ENCODE results near the gene AP1G2. TPM values are rescaled to one million over a fixed set of nuclear protein-coding genes. Genes with fewer than 3 reads are reported as not detected.

The AP1G2 gene
- total RNA-seq, 1 experiment from 2014 or later, result 69.7 TPM

DNA sequence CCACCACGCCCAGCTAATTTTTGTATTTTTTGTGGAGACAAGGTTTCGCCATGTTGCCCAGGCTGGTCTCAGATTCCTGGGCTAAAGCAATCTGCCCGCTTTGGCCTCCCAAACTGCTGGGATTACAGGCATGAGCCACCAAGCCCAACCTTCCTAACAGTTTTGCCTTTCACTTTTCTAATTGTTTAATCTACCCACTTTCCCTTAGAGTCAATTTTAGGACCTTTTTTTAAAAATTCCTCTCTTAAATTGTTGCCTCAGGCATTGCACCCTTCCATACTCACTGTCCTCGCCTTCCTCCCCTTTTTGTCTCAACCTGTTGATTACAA is 27.5 kb downstream of the AP1G2 start:
- no peaks in the 10 kb centered on the region for H4K20me1 ChIP-seq (ENCODE audit: low read length)
- H3K79me2 ChIP-seq (ENCODE audit: low read length), result no peaks in the 10 kb centered on the region
- ATAC-seq (no peak), DNase-seq (no peak)
- H3K9me2 ChIP-seq (replicated peaks; ENCODE audit: low read length), result no peaks in the 10 kb centered on the region
- H3K4me1 ChIP-seq (ENCODE audit: insufficient read depth, low read length), result no peaks in the 10 kb centered on the region
- no peaks in the 10 kb centered on the region; the same call in 1 of the 2 replicates for H3K36me3 ChIP-seq (ENCODE audit: low read depth, low read length)
- intact Hi-C loops (cut with micrococcal nuclease), result no loop called here
- ChIA-PET CTCF (no interaction called here), POLR2A (ENCODE audit: unreplicated experiment) (no interaction called here)
- H3K4me3 ChIP-seq (ENCODE audit: low read length), result no peak overlapping the region
- no peak overlapping the region for H2AFZ ChIP-seq (ENCODE audit: low read length)
- no peak overlapping the region for H3K9ac ChIP-seq (ENCODE audit: low read length)
- H3K4me2 ChIP-seq (ENCODE audit: low read length), result no peak overlapping the region
- H3K27me3 ChIP-seq (ENCODE audit: low read length), result no peaks in the 10 kb centered on the region
- H3K27ac ChIP-seq (ENCODE audit: low read length), result no peak overlapping the region
- H3K9me3 ChIP-seq (ENCODE audit: low read length), result no peaks in the 10 kb centered on the region
- TF ChIP-seq, protein P1, sequence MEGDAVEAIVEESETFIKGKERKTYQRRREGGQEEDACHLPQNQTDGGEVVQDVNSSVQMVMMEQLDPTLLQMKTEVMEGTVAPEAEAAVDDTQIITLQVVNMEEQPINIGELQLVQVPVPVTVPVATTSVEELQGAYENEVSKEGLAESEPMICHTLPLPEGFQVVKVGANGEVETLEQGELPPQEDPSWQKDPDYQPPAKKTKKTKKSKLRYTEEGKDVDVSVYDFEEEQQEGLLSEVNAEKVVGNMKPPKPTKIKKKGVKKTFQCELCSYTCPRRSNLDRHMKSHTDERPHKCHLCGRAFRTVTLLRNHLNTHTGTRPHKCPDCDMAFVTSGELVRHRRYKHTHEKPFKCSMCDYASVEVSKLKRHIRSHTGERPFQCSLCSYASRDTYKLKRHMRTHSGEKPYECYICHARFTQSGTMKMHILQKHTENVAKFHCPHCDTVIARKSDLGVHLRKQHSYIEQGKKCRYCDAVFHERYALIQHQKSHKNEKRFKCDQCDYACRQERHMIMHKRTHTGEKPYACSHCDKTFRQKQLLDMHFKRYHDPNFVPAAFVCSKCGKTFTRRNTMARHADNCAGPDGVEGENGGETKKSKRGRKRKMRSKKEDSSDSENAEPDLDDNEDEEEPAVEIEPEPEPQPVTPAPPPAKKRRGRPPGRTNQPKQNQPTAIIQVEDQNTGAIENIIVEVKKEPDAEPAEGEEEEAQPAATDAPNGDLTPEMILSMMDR (conservative IDR thresholded peaks at IDR 0.05; ENCODE audit: low read depth, low read length), result no peak
- no peak for TF ChIP-seq EZH2phosphoT487 (IDR thresholded peaks at IDR 0.05; ENCODE audit: borderline replicate concordance, low read length)
- no peak for TF ChIP-seq EZH2 (IDR thresholded peaks at IDR 0.05; ENCODE audit: low read length, unreplicated experiment)
- H3F3A ChIP-seq (ENCODE audit: low read length, unreplicated experiment), result no peaks in the 10 kb centered on the region
- no TSS peak for BruUV-seq (replicated peaks)

- no peak overlapping the region for H2AFZ ChIP-seq (ENCODE audit: low read length)
- no peaks in the 10 kb centered on the region for H3K9me3 ChIP-seq (ENCODE audit: low read length)
- intact Hi-C loops (cut with micrococcal nuclease), result no loop called here
- H3K27me3 ChIP-seq (ENCODE audit: low read length), result no peaks in the 10 kb centered on the region
- no peak overlapping the region for H3K4me2 ChIP-seq (ENCODE audit: low read length)
- DNase-seq (peak; percentile 67), ATAC-seq (peak; percentile 63; the same call in 1 of the 2 replicates)
- POLR2A ChIA-PET (ENCODE audit: unreplicated experiment), result no interaction called here
- no peaks in the 10 kb centered on the region; the same call in 1 of the 2 replicates for H3K36me3 ChIP-seq (ENCODE audit: low read depth, low read length)
- CTCF ChIA-PET, result interaction anchor here (0.5 kb wide), 1 partner anchor 568 kb away, joined by 6 read pairs; no protein-coding TSS in a partner anchor
- no TSS peak for BruUV-seq (replicated peaks)
- H3K79me2 ChIP-seq (ENCODE audit: low read length), result no peaks in the 10 kb centered on the region
- no peak overlapping the region for H3K27ac ChIP-seq (ENCODE audit: low read length)
- H3F3A ChIP-seq (ENCODE audit: low read length, unreplicated experiment), result no peaks in the 10 kb centered on the region
- H4K20me1 ChIP-seq (ENCODE audit: low read length), result no peaks in the 10 kb centered on the region
- H3K9ac ChIP-seq (ENCODE audit: low read length), result no peak overlapping the region
- H3K9me2 ChIP-seq (replicated peaks; ENCODE audit: low read length), result no peaks in the 10 kb centered on the region
- H3K4me3 ChIP-seq (ENCODE audit: low read length), result no peak overlapping the region
- TF ChIP-seq EZH2phosphoT487 (IDR thresholded peaks at IDR 0.05; ENCODE audit: borderline replicate concordance, low read length), result no peak
- TF ChIP-seq, protein P1 (conservative IDR thresholded peaks at IDR 0.05; ENCODE audit: low read depth, low read length), result peak; percentile 73
- no peak for TF ChIP-seq EZH2 (IDR thresholded peaks at IDR 0.05; ENCODE audit: low read length, unreplicated experiment)
- H3K4me1 ChIP-seq (ENCODE audit: insufficient read depth, low read length), result no peaks in the 10 kb centered on the region
Observed at GRCh38 chr14:23539248-23540140, 28.1 kb downstream of the AP1G2 start.

DNA sequence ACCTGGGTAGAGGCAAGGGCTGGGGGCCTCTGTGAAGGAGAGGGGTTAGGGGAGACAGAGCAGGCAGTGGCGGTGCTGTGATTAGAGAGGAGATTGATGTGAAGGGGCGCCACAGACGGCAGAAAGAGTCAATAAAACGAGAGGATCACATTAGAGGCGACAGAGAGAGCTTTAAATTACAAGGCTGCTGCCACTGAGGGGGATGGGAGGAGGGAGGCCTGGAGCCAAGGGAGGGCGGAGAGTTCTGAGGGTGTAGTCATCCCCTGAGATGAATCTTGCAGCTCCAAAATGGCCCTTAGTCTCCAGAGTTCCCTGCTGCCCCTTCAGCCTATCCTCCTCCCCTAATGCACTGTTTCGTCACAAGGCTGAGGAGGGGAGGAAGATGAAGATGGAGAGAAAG is 28.8 kb downstream of the AP1G2 start:
- Histone ChIP-seq H3F3A (ENCODE audit: low read length, unreplicated experiment) (no peaks in the 10 kb centered on the region), H3K4me1 (ENCODE audit: insufficient read depth, low read length) (no peaks in the 10 kb centered on the region), H3K27ac (ENCODE audit: low read length) (no peak overlapping the region), H4K20me1 (ENCODE audit: low read length) (no peaks in the 10 kb centered on the region), H3K4me3 (ENCODE audit: low read length) (no peak overlapping the region), H3K9me2 (replicated peaks; ENCODE audit: low read length) (no peaks in the 10 kb centered on the region), H2AFZ (ENCODE audit: low read length) (no peak overlapping the region), H3K9ac (ENCODE audit: low read length) (no peak overlapping the region), H3K27me3 (ENCODE audit: low read length) (no peaks in the 10 kb centered on the region), H3K79me2 (ENCODE audit: low read length) (no peaks in the 10 kb centered on the region), H3K4me2 (ENCODE audit: low read length) (no peak overlapping the region), H3K36me3 (ENCODE audit: low read depth, low read length) (no peaks in the 10 kb centered on the region; the same call in 1 of the 2 replicates), H3K9me3 (ENCODE audit: low read length) (no peaks in the 10 kb centered on the region)
- no TSS peak for BruUV-seq (replicated peaks)
- DNase-seq, result no peak
- TF ChIP-seq EZH2 (IDR thresholded peaks at IDR 0.05; ENCODE audit: low read length, unreplicated experiment), result no peak
- TF ChIP-seq, protein P1 (conservative IDR thresholded peaks at IDR 0.05; ENCODE audit: low read depth, low read length), result no peak
- no peak for TF ChIP-seq EZH2phosphoT487 (IDR thresholded peaks at IDR 0.05; ENCODE audit: borderline replicate concordance, low read length)
- ChIA-PET POLR2A (ENCODE audit: unreplicated experiment) (no interaction called here), CTCF (interaction anchor here (0.5 kb wide), 1 partner anchor 569 kb away, joined by 6 read pairs; no protein-coding TSS in a partner anchor)
- intact Hi-C loops (cut with micrococcal nuclease), result no loop called here
- ATAC-seq, result no peak

Data from PC-3 (cell line).